GM12891 (cell line): Measurements from ENCODE around the gene UGT2A3.

Source experiments
- DNase-seq: peaks from one replicate; pipeline ENCODE4 v3.0.0; 2011; ENCODE audit warnings: low spot score; ENCODE audit not compliant: insufficient read length
- FAIRE-seq: peaks from 2 replicates; lab custom pipeline; 2011; peaks lifted over from hg19 to GRCh38; lab: Jason Lieb, UNC
- PAX5 ChIP-seq: IDR thresholded peaks from 2 replicates; pipeline ENCODE4 v1.6.1; 2011; ENCODE audit warnings: low read length, moderate library complexity, mild to moderate bottlenecking; ENCODE audit not compliant: insufficient read depth, severe bottlenecking
- POLR2A ChIP-seq: IDR thresholded peaks from 2 replicates; pipeline ENCODE4 v1.6.1; 2011; ENCODE audit warnings: low read depth, low read length, control low read depth
- POLR2AphosphoS5 ChIP-seq: IDR thresholded peaks from 2 replicates; pipeline ENCODE4 v1.6.1; 2011; ENCODE audit warnings: low read depth, low read length, control low read depth
- POU2F2 ChIP-seq: IDR thresholded peaks from 2 replicates; pipeline ENCODE4 v1.6.1; 2011; ENCODE audit warnings: low read depth, mild to moderate bottlenecking, control low read depth, low read length, moderate library complexity
- SPI1 ChIP-seq: IDR thresholded peaks from 2 replicates; pipeline ENCODE4 v1.6.1; 2011; ENCODE audit warnings: low read depth, low read length, control low read depth
- TAF1 ChIP-seq: IDR thresholded peaks from 2 replicates; pipeline ENCODE4 v1.6.1; 2011; ENCODE audit warnings: low read depth, low read length, control low read depth

UGT2A3 gene

DNA sequence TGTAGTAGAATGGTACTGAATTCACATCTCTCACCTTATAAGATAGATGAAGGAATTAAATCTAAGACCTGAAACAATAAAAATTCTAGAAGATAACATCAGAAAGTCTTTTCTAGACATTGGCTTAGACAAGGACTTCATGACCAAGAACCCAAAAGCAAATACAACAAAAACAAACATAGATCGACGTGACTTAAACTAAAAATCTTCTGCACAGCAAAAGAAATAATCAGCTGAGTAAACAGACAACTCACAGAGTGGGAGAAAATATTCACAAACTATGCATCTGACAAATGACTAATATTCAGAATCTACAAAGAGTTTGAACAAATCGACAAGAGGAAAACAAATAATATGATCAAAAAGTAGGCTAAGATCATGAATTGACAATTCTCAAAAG lies 38.8 kb downstream of the UGT2A3 start:
- no peak for DNase-seq
- TF ChIP-seq PAX5 (no peak), POLR2A (no peak), SPI1 (no peak), POLR2AphosphoS5 (no peak), POU2F2 (no peak), TAF1 (no peak)
- FAIRE-seq, result no peak

DNA sequence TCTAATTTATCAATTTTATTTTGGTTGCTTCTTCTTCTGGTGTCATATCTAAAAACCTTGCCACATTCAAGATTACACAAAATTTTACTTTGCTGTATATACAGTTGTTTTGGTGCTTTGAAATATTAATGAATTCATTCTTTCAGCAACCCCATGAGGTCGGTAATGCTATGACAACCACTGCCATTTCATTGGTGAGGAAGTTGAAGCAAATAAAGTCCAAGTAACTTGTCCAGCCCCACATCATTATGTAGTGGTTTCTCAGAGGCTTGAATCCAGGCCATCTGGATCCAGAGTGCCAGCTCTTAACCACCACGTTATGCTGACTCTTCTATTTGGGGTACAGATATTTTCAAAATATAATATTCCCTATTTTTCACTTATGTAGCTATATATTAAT lies 42.2 kb downstream of the UGT2A3 start:
- no peak for TF ChIP-seq POU2F2
- TF ChIP-seq TAF1, result no peak
- no peak for TF ChIP-seq SPI1
- DNase-seq (no peak), FAIRE-seq (no peak)

DNA sequence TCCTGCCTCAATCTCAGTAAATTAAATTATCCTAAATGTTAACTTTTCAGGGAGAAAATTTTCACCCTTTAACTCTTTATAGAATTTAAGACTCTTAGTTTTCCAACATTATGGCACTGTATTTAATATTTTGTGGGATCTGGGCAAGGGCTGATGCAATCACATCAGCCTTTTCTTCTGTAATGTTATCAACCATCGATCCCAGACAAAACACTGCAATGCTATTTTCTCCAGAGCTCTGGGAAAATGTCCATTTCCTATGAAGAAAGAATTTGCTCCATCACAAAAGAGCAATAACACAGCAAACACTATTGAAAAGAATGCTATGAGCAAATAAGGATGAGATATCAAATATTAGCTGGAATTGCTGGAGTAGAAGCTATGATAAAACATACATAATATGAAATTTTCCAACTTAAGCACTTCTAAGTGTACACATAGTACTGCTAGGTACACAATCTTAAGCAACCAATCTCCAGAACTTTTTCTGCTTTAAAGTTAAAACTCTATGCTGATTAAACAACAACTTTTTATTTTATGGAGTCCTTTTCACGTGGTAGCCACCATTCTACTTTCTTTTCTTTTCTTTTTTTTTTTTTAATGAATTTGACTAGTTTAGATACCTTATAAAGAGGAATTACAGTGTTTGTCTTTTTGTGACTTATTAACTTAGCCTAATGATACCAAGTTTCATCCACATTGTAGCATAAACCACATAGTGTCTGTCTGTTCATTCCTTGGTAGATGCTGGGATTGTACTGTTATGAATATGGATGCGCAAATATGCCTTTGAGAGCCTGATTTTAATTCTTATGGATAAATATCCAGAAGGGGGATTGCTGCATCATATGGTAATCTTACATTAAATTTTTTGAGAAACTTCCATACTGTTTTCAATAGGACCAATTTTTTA lies 43.6 kb downstream of the UGT2A3 start:
- TF ChIP-seq POU2F2, result no peak
- TF ChIP-seq SPI1, result no peak
- TF ChIP-seq TAF1, result no peak
- no peak for TF ChIP-seq POLR2AphosphoS5
- TF ChIP-seq POLR2A, result no peak
- TF ChIP-seq PAX5, result no peak
- FAIRE-seq (no peak), DNase-seq (no peak)

DNA sequence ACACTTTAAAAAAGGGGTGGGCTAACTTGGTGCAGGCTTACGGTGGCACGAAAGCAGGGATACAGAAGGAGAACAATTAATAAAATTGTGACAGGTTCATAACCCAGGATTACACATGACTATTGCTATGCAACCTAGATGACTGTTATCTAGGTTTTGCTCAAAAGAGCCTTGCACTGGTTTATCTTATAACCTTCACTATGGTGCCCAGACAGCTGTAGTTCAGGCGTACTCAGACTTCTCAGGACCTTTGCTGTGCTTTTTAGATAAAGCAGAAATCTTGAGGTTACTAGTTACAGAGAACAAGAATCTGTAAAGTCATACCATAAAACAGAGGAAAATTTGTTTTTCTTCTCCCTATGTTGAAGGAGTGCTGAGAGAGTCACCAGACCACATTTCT lies 44.4 kb downstream of the UGT2A3 start:
- TF ChIP-seq POLR2AphosphoS5 (no peak), PAX5 (no peak), TAF1 (no peak), POU2F2 (no peak), POLR2A (no peak), SPI1 (no peak)
- no peak for FAIRE-seq

DNA sequence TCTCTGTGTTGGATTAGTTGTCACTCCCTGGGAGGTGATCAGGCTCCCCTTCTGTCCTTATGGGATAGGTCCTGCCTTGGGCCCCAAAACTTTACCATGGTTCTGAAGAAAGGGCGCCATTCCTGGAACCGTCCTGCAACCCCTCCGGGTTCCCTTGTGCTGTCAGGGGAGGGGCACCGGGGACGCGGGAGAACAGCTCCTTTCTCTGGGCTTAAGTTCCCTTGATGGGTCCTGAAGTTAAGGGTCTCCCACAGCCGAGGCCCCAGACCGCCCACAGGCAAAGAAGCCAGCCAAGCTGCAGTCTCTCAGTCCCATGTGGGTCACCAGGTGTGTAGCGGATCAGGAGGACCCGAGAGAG lies 44.8 kb downstream of the UGT2A3 start:
- FAIRE-seq (no peak), DNase-seq (no peak)
- TF ChIP-seq TAF1 (no peak), POLR2AphosphoS5 (no peak), POU2F2 (no peak), PAX5 (no peak), SPI1 (no peak), POLR2A (no peak)

More for the DNA sequence above, 44.4 kb downstream of the UGT2A3 start:
- no peak for DNase-seq

DNA sequence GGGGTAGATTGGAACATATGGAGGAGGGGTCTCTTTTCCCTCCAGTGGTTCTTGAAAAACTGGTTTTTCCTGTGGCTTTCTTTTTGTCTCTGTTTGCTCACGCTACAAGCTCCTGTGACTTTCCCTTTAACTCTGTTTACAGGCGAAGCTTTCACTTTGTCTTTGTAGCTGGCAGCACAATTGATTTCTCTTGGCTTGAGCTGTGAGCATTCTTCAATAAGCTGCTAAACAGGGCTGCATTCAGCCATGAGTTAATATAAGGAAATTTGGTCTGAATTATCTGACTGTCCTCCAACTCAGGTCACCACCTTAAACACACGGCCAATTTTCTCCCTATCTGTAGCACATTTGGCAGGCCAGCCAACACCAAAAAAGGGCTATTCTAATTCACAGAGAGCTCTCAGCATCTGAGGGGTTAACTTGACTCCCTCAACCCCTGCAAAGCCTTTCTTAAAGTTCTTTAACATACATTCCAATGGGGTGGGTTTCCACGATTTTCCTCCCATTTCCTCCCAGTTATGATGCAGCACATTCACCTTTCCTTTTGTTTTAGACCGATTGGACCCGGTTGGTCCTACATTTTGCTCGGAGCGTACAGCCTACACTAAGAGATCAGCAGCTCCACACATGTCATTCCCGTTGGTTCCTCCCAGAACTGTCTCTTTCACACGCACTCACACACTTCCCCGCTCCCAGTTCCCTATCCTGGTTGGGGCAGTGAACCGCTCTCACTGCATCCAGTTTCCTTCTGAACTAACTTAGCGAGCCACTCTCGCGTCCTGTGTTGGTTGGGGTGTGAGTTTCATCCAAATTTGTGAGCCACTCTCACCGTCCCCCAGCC lies 45.4 kb downstream of the UGT2A3 start:
- no peak for TF ChIP-seq POLR2AphosphoS5
- no peak for DNase-seq
- no peak for FAIRE-seq

DNA sequence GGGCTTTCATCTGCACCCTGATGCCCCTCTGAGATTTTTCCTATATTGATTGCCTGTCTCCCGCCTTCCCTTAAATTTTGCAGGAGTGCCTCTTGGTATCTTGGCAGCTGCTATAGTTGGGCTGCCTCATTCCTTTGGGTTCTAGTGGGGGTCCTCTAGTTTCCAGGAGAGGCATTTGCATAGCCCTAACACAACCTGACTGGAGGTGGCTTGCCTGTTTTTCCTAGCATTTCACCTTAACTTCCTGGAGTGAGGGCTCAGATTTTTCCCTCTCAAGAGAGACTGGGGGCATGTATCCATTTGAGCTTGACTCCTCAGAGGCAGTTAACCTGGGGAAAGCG lies 46.0 kb downstream of the UGT2A3 start:
- FAIRE-seq, result no peak

DNA sequence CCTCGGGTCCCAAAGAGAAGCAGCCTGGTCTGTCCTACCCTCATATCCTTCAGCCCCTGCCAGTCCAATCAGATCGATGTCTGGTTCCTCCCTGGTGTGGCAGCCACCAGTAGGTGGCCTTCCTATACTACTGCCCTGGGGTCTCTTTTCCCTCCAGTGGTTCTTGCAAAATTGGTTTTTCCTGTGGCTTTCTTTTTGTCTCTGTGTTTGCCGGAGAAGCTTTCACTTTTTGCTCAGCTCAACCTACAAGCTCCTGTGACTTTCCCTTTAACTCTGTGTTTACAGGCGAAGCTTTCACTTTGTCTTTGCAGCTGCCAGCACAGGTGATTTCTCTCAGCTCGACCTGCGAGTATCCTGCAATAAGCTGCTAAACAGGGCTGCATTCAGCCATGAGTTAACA lies 46.8 kb downstream of the UGT2A3 start:
- TF ChIP-seq POU2F2, result no peak
- TF ChIP-seq TAF1, result no peak
- TF ChIP-seq PAX5, result no peak
- TF ChIP-seq POLR2AphosphoS5, result no peak
- TF ChIP-seq POLR2A, result no peak
- TF ChIP-seq SPI1, result no peak

More for the DNA sequence above, 46.0 kb downstream of the UGT2A3 start:
- no peak for DNase-seq
- TF ChIP-seq PAX5, result no peak
- no peak for TF ChIP-seq POLR2A
- TF ChIP-seq POU2F2, result no peak
- TF ChIP-seq SPI1, result no peak
- TF ChIP-seq POLR2AphosphoS5, result no peak

DNA sequence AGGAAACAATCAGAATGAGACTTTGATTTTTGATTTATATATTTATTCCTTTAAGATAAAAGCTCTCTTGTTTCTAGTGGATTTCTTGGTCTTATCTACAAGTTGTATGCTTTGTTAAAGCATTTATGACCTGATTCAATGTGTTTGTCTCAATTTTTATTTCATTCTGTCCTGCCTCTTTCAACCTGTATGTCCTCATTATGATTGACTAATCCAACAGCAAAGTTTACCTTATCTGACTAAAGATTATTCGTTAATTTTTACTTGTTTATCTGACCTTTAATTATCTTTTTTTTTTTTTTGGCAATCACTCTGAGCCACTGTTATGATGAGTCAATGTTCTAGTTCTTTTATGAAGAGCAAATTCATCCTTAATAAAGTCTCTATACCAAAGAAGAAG lies 54.9 kb downstream of the UGT2A3 start:
- FAIRE-seq (no peak), DNase-seq (no peak)
- no peak for TF ChIP-seq POLR2A
- TF ChIP-seq PAX5, result no peak
- no peak for TF ChIP-seq POLR2AphosphoS5
- no peak for TF ChIP-seq TAF1
- TF ChIP-seq SPI1, result no peak

More for the DNA sequence above, 46.8 kb downstream of the UGT2A3 start:
- no peak for DNase-seq
- FAIRE-seq, result no peak

DNA sequence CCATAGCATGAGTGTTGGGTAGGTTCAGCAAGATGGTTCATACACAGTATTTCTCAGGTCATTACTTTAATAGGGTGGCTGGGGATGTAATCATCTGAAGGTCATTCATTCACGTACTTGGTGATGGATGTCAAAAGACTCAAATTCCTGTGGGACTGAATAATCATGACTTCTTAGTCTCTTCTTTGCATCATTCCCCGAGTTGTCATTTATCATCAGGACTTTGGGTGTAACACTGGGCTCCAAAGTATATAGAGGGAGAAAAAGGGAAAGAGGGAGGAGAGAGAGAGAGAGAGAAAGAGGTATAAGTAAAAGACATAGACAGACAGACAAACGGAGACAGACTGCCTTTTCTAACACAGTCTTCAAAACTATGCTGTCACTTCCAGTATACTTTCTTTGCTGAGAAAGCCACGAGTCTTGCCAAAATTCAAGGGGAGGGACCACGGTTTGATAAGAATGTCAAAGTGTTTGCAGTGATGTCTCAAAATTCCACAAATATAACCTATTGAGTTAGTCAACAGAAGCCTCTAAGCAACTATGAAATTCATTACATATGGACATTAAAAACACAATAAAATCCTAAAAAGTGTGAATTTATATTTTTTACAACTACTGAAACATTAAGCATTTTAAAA lies 55.9 kb downstream of the UGT2A3 start:
- DNase-seq (no peak), FAIRE-seq (no peak)
- TF ChIP-seq TAF1, result no peak
